GM23338 (cell line): ENCODE results near the gene UCK1. TPM values are rescaled to one million over a fixed set of nuclear protein-coding genes. Genes with fewer than 3 reads are reported as not detected.

Experiments used
- ATAC-seq: fragments of 200-7000 bp; cut with Tn5 transposase; 3 replicates; pipeline ENCODE4 v1.9.1; 2020
- DNase-seq: peaks from one replicate; pipeline ENCODE4 v3.0.0-alpha.2; 2015; ENCODE audit warnings: low spot score
- H2AFZ ChIP-seq: fragments of 200-600 bp; sonication (generic); 2 replicates; pipeline ENCODE4 v1.8.0; 2016; ENCODE audit warnings: antibody characterized with exemption, mild to moderate bottlenecking, moderate library complexity
- H3F3A ChIP-seq: fragments of 200-600 bp; sonication (generic); replicated peaks from 2 replicates; pipeline ENCODE4 v1.8.0; 2017; ENCODE audit warnings: antibody characterized with exemption, mixed run types, low read depth
- H3K27ac ChIP-seq: fragments of 200-600 bp; sonication (generic); 2 replicates; pipeline ENCODE4 v1.6.1; 2016; ENCODE audit warnings: low read depth
- H3K27me3 ChIP-seq: fragments of 200-600 bp; sonication (generic); 2 replicates; pipeline ENCODE4 v1.8.0; 2016; ENCODE audit warnings: mild to moderate bottlenecking, mixed run types, moderate library complexity; ENCODE audit not compliant: insufficient read depth
- H3K36me3 ChIP-seq: fragments of 200-600 bp; sonication (generic); 2 replicates; pipeline ENCODE4 v1.8.0; 2016; ENCODE audit warnings: mild to moderate bottlenecking; ENCODE audit not compliant: insufficient read depth
- H3K4me1 ChIP-seq: fragments of 200-600 bp; sonication (generic); 2 replicates; pipeline ENCODE4 v1.8.0; 2016; ENCODE audit warnings: mild to moderate bottlenecking, moderate library complexity; ENCODE audit not compliant: insufficient read depth
- H3K4me2 ChIP-seq: fragments of 200-600 bp; sonication (generic); 2 replicates; pipeline ENCODE4 v1.7.1; 2017; ENCODE audit warnings: mixed run types
- H3K4me3 ChIP-seq: fragments of 200-600 bp; sonication (generic); 2 replicates; pipeline ENCODE4 v1.6.1; 2016; ENCODE audit warnings: mixed run types
- H3K79me2 ChIP-seq: fragments of 200-600 bp; sonication (generic); replicated peaks from 2 replicates; pipeline ENCODE4 v1.8.0; 2017; ENCODE audit warnings: mild to moderate bottlenecking; ENCODE audit not compliant: insufficient read depth
- H3K9me2 ChIP-seq: fragments of 200-600 bp; sonication (generic); 2 replicates; pipeline ENCODE4 v1.8.0; 2017; ENCODE audit not compliant: insufficient read depth
- H4K20me1 ChIP-seq: fragments of 200-600 bp; sonication (generic); replicated peaks from 2 replicates; pipeline ENCODE4 v1.8.0; 2017; ENCODE audit warnings: mild to moderate bottlenecking; ENCODE audit not compliant: insufficient read depth
- H3K27ac Mint-ChIP-seq: 2 replicates; pipeline ENCODE4 v1.8.0; 2020; ENCODE audit warnings: inconsistent platforms, mild to moderate bottlenecking, moderate library complexity, mixed read lengths
- H3K27me3 Mint-ChIP-seq: 3 replicates; pipeline ENCODE4 v1.8.0; 2022; ENCODE audit warnings: low read depth, mild to moderate bottlenecking, moderate library complexity, mixed read lengths, inconsistent platforms; ENCODE audit not compliant: insufficient read depth, poor library complexity
- H3K36me3 Mint-ChIP-seq: 3 replicates; pipeline ENCODE4 v1.8.0; 2021; ENCODE audit warnings: low read depth, mild to moderate bottlenecking, inconsistent platforms, moderate library complexity, mixed read lengths
- H3K4me1 Mint-ChIP-seq: 3 replicates; pipeline ENCODE4 v1.8.0; 2020; ENCODE audit warnings: mild to moderate bottlenecking, inconsistent platforms, mixed read lengths
- H3K4me3 Mint-ChIP-seq: 3 replicates; pipeline ENCODE4 v1.8.0; 2021; ENCODE audit warnings: moderate library complexity, mild to moderate bottlenecking, inconsistent platforms, mixed read lengths
- H3K9me3 Mint-ChIP-seq: 3 replicates; pipeline ENCODE4 v1.8.0; 2020; ENCODE audit warnings: moderate library complexity, mild to moderate bottlenecking, inconsistent platforms, mixed read lengths
- EZH2 ChIP-seq: fragments of 200-600 bp; sonication (generic); IDR thresholded peaks from one replicate; pipeline ENCODE4 v1.8.0; 2017; ENCODE audit warnings: antibody characterized with exemption, mild to moderate bottlenecking, low read depth; ENCODE audit not compliant: unreplicated experiment
- POLR2AphosphoS5 ChIP-seq: IDR thresholded peaks from 2 replicates; pipeline ENCODE4 v1.6.1; 2016; ENCODE audit warnings: antibody characterized with exemption, low read depth
- STAT1 ChIP-seq: IDR thresholded peaks from one replicate; pipeline ENCODE4 v1.6.1; 2016; ENCODE audit warnings: antibody characterized with exemption; ENCODE audit not compliant: unreplicated experiment
- polyA plus RNA-seq: library from polyadenylated mRNA; unstranded; fragments of >200 nt; fragmentation: Nextera tagmentation; extraction: Ambion mirVana; gene quantifications from 2 replicates; pipeline ENCODE4 v1.2.1, GENCODE V29; 2016
- total RNA-seq: library from RNA; depleted of rRNA; stranded (reverse); fragments of >200 nt; shearing (Covaris generic); gene quantifications from 2 replicates; pipeline ENCODE4 v1.2.3, GENCODE V29; 2014
- TF ChIP-seq, protein P1 (sequence below): IDR thresholded peaks from one replicate; pipeline ENCODE4 v1.6.1; 2018; ENCODE audit warnings: antibody characterized with exemption; ENCODE audit not compliant: unreplicated experiment
- TF ChIP-seq, protein P2 (sequence below): IDR thresholded peaks from 2 replicates; pipeline ENCODE4 v1.6.1; 2016; ENCODE audit warnings: antibody characterized with exemption
- TF ChIP-seq, protein P3 (sequence below), 2 experiments: fragments of 200-600 bp in 1 of 2; sonication (generic) in 1 of 2; conservative IDR thresholded peaks; 2 replicates each; pipeline versions ENCODE4 v1.5.1 to v1.6.1; 2016 to 2017; ENCODE audit warnings: antibody characterized with exemption in 2 of 2, low read depth in 2 of 2, mild to moderate bottlenecking in 2 of 2, moderate library complexity in 1 of 2

The UCK1 gene
- total and polyA plus RNA-seq, 2 experiments from 2014 or later, result 23.4 to 35.9 TPM

DNA sequence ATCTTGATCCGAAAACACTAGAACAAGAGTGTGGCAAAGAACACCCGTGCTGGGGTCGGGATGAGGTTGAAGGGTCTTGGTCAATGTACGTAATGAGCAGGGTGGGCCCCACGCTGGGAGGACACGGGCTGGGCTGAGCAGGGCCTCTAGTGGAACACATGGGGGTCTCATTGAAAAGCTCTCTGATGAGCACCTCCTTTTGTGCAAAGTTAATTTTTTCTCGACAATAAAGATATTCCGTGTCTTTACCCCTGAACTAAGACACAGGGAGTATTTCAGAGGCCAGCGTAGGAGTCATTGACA, 8.0 kb downstream of the UCK1 start (continued):
- TF ChIP-seq, protein P1, sequence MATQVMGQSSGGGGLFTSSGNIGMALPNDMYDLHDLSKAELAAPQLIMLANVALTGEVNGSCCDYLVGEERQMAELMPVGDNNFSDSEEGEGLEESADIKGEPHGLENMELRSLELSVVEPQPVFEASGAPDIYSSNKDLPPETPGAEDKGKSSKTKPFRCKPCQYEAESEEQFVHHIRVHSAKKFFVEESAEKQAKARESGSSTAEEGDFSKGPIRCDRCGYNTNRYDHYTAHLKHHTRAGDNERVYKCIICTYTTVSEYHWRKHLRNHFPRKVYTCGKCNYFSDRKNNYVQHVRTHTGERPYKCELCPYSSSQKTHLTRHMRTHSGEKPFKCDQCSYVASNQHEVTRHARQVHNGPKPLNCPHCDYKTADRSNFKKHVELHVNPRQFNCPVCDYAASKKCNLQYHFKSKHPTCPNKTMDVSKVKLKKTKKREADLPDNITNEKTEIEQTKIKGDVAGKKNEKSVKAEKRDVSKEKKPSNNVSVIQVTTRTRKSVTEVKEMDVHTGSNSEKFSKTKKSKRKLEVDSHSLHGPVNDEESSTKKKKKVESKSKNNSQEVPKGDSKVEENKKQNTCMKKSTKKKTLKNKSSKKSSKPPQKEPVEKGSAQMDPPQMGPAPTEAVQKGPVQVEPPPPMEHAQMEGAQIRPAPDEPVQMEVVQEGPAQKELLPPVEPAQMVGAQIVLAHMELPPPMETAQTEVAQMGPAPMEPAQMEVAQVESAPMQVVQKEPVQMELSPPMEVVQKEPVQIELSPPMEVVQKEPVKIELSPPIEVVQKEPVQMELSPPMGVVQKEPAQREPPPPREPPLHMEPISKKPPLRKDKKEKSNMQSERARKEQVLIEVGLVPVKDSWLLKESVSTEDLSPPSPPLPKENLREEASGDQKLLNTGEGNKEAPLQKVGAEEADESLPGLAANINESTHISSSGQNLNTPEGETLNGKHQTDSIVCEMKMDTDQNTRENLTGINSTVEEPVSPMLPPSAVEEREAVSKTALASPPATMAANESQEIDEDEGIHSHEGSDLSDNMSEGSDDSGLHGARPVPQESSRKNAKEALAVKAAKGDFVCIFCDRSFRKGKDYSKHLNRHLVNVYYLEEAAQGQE, result no peak
- TF ChIP-seq EZH2 (no peak), STAT1 (no peak), POLR2AphosphoS5 (no peak; the same call in 1 of the 2 replicates)
- TF ChIP-seq, protein P2, sequence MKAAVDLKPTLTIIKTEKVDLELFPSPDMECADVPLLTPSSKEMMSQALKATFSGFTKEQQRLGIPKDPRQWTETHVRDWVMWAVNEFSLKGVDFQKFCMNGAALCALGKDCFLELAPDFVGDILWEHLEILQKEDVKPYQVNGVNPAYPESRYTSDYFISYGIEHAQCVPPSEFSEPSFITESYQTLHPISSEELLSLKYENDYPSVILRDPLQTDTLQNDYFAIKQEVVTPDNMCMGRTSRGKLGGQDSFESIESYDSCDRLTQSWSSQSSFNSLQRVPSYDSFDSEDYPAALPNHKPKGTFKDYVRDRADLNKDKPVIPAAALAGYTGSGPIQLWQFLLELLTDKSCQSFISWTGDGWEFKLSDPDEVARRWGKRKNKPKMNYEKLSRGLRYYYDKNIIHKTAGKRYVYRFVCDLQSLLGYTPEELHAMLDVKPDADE, result no peak

DNA sequence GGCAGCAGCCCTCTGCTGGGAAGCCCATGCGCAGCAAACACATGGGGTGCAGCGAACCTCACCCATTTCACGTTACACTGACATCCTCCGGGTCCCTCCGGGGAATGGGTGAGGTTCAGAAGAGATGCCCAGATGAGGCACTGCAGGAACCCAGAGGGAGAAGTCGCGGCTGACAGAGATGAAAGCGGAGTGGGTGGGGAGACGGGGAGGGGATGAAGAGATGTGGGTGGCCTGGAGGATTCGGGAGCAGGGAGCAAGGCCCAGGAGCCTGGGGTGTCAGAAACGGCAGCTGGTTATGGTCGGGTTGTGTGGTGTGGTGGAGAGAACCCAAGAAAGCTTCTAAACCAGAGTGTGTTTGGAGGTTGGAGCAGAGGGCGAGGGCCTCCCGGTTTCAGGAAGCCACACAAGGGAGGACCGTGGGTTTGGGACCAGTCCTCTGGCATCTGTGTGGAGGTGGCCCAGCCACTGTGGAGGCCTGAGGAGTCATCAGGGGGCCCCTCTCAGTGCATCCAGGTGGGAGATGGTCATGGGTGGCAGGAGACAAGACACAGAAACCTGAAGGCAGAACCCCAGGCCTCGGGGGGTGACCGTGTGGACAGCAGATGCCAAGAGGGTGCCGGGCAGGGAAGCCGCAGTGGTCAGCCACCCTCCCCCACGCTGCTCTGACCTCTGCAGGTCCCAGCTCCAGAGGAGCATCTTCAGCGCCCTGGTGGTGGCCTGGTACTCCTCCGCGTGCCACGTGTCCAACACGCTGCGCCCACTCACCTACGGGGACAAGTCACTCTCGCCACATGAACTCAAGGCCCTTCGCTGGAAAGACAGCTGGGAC, 8.6 kb downstream of the UCK1 start:
- H3K27ac ChIP-seq, result no peak overlapping the region
- Mint-ChIP-seq H3K27ac (no peak overlapping the region), H3K9me3 (no peaks in the 10 kb centered on the region), H3K27me3 (peaks cover 17% of the 10 kb centered on the region), H3K36me3 (peaks cover 74% of the 10 kb centered on the region), H3K4me1 (no peaks in the 10 kb centered on the region), H3K4me3 (no peak overlapping the region)
- no peaks in the 10 kb centered on the region for H3K9me2 ChIP-seq
- 0 out of 2 replicates have a peak, but pooled peaks cover 9% of the 10 kb centered on the region for H3F3A ChIP-seq
- H3K27me3 ChIP-seq, result no peaks in the 10 kb centered on the region
- no peaks in the 10 kb centered on the region for H3K4me1 ChIP-seq
- no peaks in the 10 kb centered on the region; the same call in 1 of the 2 replicates for H4K20me1 ChIP-seq
- H3K4me3 ChIP-seq, result no peak overlapping the region
- no peak overlapping the region for H3K4me2 ChIP-seq
- no peak; the same call in 2 of the 3 replicates for ATAC-seq
- no peaks in the 10 kb centered on the region for H3K79me2 ChIP-seq
- DNase-seq, result no peak
- H2AFZ ChIP-seq, result no peak overlapping the region
- TF ChIP-seq POLR2AphosphoS5, result 0 out of 2 replicates have a peak, but pooled peaks have one; percentile 19
- TF ChIP-seq, protein P3, sequence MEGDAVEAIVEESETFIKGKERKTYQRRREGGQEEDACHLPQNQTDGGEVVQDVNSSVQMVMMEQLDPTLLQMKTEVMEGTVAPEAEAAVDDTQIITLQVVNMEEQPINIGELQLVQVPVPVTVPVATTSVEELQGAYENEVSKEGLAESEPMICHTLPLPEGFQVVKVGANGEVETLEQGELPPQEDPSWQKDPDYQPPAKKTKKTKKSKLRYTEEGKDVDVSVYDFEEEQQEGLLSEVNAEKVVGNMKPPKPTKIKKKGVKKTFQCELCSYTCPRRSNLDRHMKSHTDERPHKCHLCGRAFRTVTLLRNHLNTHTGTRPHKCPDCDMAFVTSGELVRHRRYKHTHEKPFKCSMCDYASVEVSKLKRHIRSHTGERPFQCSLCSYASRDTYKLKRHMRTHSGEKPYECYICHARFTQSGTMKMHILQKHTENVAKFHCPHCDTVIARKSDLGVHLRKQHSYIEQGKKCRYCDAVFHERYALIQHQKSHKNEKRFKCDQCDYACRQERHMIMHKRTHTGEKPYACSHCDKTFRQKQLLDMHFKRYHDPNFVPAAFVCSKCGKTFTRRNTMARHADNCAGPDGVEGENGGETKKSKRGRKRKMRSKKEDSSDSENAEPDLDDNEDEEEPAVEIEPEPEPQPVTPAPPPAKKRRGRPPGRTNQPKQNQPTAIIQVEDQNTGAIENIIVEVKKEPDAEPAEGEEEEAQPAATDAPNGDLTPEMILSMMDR (conservative IDR thresholded peaks at IDR 0.05; ENCODE audit: low read depth in 2 of 2), result no peak
- H3K36me3 ChIP-seq, result peaks cover 12% of the 10 kb centered on the region; the same call in 1 of the 2 replicates
